Measurements from ENCODE around the gene RPS6KB2.

Gene RPS6KB2

GRCh38 chr11:67483831-67484665, 55.8 kb downstream of the RPS6KB2 start:
- TF ChIP-seq, protein P1, sequence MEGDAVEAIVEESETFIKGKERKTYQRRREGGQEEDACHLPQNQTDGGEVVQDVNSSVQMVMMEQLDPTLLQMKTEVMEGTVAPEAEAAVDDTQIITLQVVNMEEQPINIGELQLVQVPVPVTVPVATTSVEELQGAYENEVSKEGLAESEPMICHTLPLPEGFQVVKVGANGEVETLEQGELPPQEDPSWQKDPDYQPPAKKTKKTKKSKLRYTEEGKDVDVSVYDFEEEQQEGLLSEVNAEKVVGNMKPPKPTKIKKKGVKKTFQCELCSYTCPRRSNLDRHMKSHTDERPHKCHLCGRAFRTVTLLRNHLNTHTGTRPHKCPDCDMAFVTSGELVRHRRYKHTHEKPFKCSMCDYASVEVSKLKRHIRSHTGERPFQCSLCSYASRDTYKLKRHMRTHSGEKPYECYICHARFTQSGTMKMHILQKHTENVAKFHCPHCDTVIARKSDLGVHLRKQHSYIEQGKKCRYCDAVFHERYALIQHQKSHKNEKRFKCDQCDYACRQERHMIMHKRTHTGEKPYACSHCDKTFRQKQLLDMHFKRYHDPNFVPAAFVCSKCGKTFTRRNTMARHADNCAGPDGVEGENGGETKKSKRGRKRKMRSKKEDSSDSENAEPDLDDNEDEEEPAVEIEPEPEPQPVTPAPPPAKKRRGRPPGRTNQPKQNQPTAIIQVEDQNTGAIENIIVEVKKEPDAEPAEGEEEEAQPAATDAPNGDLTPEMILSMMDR (IDR thresholded peaks at IDR 0.05; ENCODE audit: poor library complexity, severe bottlenecking) = no peak
- peak overlapping the region; percentile 42 for H3K4me3 ChIP-seq (ENCODE audit: severe bottlenecking)
- ATAC-seq (ENCODE audit: low read depth) = no peak
- no peak for DNase-seq (ENCODE audit: low spot score)
- no peaks in the 10 kb centered on the region for H3K9me3 ChIP-seq (ENCODE audit: severe bottlenecking)
- peaks cover 10% of the 10 kb centered on the region for H3K36me3 ChIP-seq (ENCODE audit: low read depth)
- H3K27ac ChIP-seq (ENCODE audit: poor library complexity, severe bottlenecking) = no peak overlapping the region
- peaks cover 11% of the 10 kb centered on the region for H3K4me1 ChIP-seq (ENCODE audit: insufficient read depth, poor library complexity, severe bottlenecking)
- no peaks in the 10 kb centered on the region for H3K27me3 ChIP-seq (ENCODE audit: insufficient read depth, poor library complexity, severe bottlenecking)

GRCh38 chr11:67484847-67485311, 56.6 kb downstream of the RPS6KB2 start:
- TF ChIP-seq, protein P1 (IDR thresholded peaks at IDR 0.05; ENCODE audit: poor library complexity, severe bottlenecking) = no peak
- Histone ChIP-seq H3K36me3 (ENCODE audit: low read depth) (peaks cover 10% of the 10 kb centered on the region), H3K27me3 (ENCODE audit: insufficient read depth, poor library complexity, severe bottlenecking) (no peaks in the 10 kb centered on the region), H3K9me3 (ENCODE audit: severe bottlenecking) (no peaks in the 10 kb centered on the region), H3K4me1 (ENCODE audit: insufficient read depth, poor library complexity, severe bottlenecking) (peaks cover 11% of the 10 kb centered on the region), H3K4me3 (ENCODE audit: severe bottlenecking) (no peak overlapping the region), H3K27ac (ENCODE audit: poor library complexity, severe bottlenecking) (no peak overlapping the region)
- ATAC-seq (ENCODE audit: low read depth) (no peak), DNase-seq (ENCODE audit: low spot score) (no peak)

All from RWPE2 (cell line).